ENCODE measurements around the gene DRD3. TPM values are rescaled to one million over a fixed set of nuclear protein-coding genes. Genes with fewer than 3 reads are reported as not detected.
A peak's percentile ranks its signal among the peaks of the same experiment; 100 is the strongest.

The DRD3 gene
- polyA plus RNA-seq, 1 donor, result not detected

- H3K36me3 ChIP-seq (ENCODE audit: control insufficient read depth, insufficient read depth, low read length), result no peaks in the 10 kb centered on the region
- no peak overlapping the region for H3K27ac ChIP-seq (ENCODE audit: low read length)
- no peaks in the 10 kb centered on the region for H3K9me3 ChIP-seq (ENCODE audit: control insufficient read depth, low read depth, low read length)
- peaks cover 2% of the 10 kb centered on the region for H3K27me3 ChIP-seq (ENCODE audit: control insufficient read depth, insufficient read depth, low read length)
- DNase-seq, result no peak
- no peaks in the 10 kb centered on the region for H3K4me1 ChIP-seq (ENCODE audit: control insufficient read depth, insufficient read depth, low read length)
- WGBS (ENCODE audit: insufficient coverage, low lambda C conversion rate), result 83% methylated on average over 1 of the region's 5 CpGs
- no peak overlapping the region for H3K4me3 ChIP-seq (ENCODE audit: low read length)
Measured at GRCh38 chr3:114216186-114216970, 37.5 kb upstream of the DRD3 start.

DNA sequence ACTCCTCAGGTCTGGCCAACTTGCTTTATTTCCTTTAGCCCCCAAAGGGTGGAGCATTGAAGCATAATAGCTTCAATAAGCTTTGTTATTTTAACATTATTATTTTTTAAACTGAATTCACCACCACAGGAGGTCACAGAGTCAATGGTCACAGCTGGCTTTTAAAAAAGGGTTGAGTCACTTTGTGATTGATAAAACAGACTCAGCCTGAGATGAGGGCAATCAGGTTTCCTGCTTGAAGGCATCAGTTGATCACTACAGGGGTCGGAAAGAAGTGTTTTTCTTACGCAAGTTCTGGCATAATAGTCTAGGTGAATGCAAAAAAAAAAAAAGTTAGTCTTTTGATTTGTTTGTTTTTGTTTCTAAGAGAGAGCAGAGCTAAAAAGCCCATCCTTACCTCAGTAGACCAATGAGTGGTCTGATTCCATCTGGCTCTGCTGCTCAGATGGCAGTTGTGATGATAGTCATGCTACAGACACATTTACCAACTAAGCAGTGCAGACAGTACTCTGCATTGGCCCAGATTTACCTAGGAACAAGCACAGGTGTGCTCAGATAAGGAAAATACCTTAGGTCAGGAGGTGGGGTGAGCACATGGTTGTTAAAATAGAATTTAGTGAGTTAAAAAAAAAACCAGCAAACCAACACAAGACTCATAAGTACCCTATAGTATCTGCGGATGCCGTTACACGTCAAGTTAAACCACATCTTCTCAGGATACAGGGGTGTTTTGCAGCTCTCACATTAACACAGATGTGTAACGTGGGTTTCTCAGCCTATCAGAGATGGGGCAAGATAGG lies 35.9 kb upstream of the DRD3 start:
- WGBS (ENCODE audit: insufficient coverage, low lambda C conversion rate), result 59% methylated on average over 5 of the region's 6 CpGs
- Histone ChIP-seq H3K27ac (ENCODE audit: low read length) (no peak overlapping the region), H3K4me3 (ENCODE audit: low read length) (no peak overlapping the region), H3K36me3 (ENCODE audit: control insufficient read depth, insufficient read depth, low read length) (no peaks in the 10 kb centered on the region), H3K27me3 (ENCODE audit: control insufficient read depth, insufficient read depth, low read length) (peaks cover 2% of the 10 kb centered on the region), H3K9me3 (ENCODE audit: control insufficient read depth, low read depth, low read length) (no peaks in the 10 kb centered on the region), H3K4me1 (ENCODE audit: control insufficient read depth, insufficient read depth, low read length) (no peaks in the 10 kb centered on the region)
- no peak for DNase-seq

- no peaks in the 10 kb centered on the region for H3K4me1 ChIP-seq (ENCODE audit: control insufficient read depth, insufficient read depth, low read length)
- no peak overlapping the region for H3K4me3 ChIP-seq (ENCODE audit: low read length)
- 14% methylated on average over 4 of the region's 19 CpGs for WGBS (ENCODE audit: insufficient coverage, low lambda C conversion rate)
- DNase-seq, result peak in 1 of 2 donors; percentile 16
- H3K27me3 ChIP-seq (ENCODE audit: control insufficient read depth, insufficient read depth, low read length), result peaks cover 2% of the 10 kb centered on the region
- no peaks in the 10 kb centered on the region for H3K36me3 ChIP-seq (ENCODE audit: control insufficient read depth, insufficient read depth, low read length)
- no peak overlapping the region for H3K27ac ChIP-seq (ENCODE audit: low read length)
- H3K9me3 ChIP-seq (ENCODE audit: control insufficient read depth, low read depth, low read length), result no peaks in the 10 kb centered on the region
Measured at GRCh38 chr3:114213627-114214541, 35.0 kb upstream of the DRD3 start.

GRCh38 chr3:114213292-114213626 lies 34.4 kb upstream of the DRD3 start:
- H3K4me1 ChIP-seq (ENCODE audit: control insufficient read depth, insufficient read depth, low read length), result no peaks in the 10 kb centered on the region
- H3K27me3 ChIP-seq (ENCODE audit: control insufficient read depth, insufficient read depth, low read length), result peaks cover 2% of the 10 kb centered on the region
- no peak overlapping the region for H3K27ac ChIP-seq (ENCODE audit: low read length)
- no CpG with 5 or more reads among the region's 4 CpGs for WGBS (ENCODE audit: insufficient coverage, low lambda C conversion rate)
- no peaks in the 10 kb centered on the region for H3K36me3 ChIP-seq (ENCODE audit: control insufficient read depth, insufficient read depth, low read length)
- no peak overlapping the region for H3K4me3 ChIP-seq (ENCODE audit: low read length)
- no peaks in the 10 kb centered on the region for H3K9me3 ChIP-seq (ENCODE audit: control insufficient read depth, low read depth, low read length)
- no peak for DNase-seq

DNA sequence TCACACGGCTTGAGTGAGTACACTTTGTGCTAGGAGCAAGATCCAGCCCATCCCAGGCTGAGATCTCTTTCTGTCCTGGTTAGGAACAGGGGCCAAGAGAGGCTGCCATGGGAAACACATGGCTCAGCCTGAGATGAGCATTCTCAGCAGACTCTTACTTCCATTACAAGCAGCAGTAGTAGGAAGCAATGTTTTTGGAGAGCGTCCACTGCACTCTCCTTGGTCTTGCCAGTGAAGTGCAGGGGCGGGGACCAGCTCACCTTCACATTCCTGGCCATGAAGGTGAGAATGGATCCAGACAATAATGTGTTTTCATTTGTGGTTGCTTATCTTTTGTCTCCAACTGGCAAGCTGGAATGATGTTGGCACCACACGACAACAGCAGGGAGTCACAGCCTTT lies 33.8 kb upstream of the DRD3 start:
- no peaks in the 10 kb centered on the region for H3K4me1 ChIP-seq (ENCODE audit: control insufficient read depth, insufficient read depth, low read length)
- DNase-seq, result no peak
- H3K4me3 ChIP-seq (ENCODE audit: low read length), result no peak overlapping the region
- H3K27me3 ChIP-seq (ENCODE audit: control insufficient read depth, insufficient read depth, low read length), result peaks cover 2% of the 10 kb centered on the region
- no peaks in the 10 kb centered on the region for H3K9me3 ChIP-seq (ENCODE audit: control insufficient read depth, low read depth, low read length)
- no peak overlapping the region for H3K27ac ChIP-seq (ENCODE audit: low read length)
- WGBS (ENCODE audit: insufficient coverage, low lambda C conversion rate), result no CpG with 5 or more reads among the region's 4 CpGs
- H3K36me3 ChIP-seq (ENCODE audit: control insufficient read depth, insufficient read depth, low read length), result no peaks in the 10 kb centered on the region

- no peak for DNase-seq
- H3K4me3 ChIP-seq (ENCODE audit: low read length), result no peak overlapping the region
- no peaks in the 10 kb centered on the region for H3K36me3 ChIP-seq (ENCODE audit: control insufficient read depth, insufficient read depth, low read length)
- no peaks in the 10 kb centered on the region for H3K9me3 ChIP-seq (ENCODE audit: control insufficient read depth, low read depth, low read length)
- no peaks in the 10 kb centered on the region for H3K27me3 ChIP-seq (ENCODE audit: control insufficient read depth, insufficient read depth, low read length)
- no CpG with 5 or more reads among the region's 4 CpGs for WGBS (ENCODE audit: insufficient coverage, low lambda C conversion rate)
- H3K4me1 ChIP-seq (ENCODE audit: control insufficient read depth, insufficient read depth, low read length), result no peaks in the 10 kb centered on the region
- H3K27ac ChIP-seq (ENCODE audit: low read length), result no peak overlapping the region
Measured at GRCh38 chr3:114207768-114208167, 28.9 kb upstream of the DRD3 start.

GRCh38 chr3:114206342-114206741 lies 27.5 kb upstream of the DRD3 start:
- Histone ChIP-seq H3K9me3 (ENCODE audit: control insufficient read depth, low read depth, low read length) (no peaks in the 10 kb centered on the region), H3K36me3 (ENCODE audit: control insufficient read depth, insufficient read depth, low read length) (no peaks in the 10 kb centered on the region), H3K27me3 (ENCODE audit: control insufficient read depth, insufficient read depth, low read length) (no peaks in the 10 kb centered on the region), H3K27ac (ENCODE audit: low read length) (no peak overlapping the region), H3K4me1 (ENCODE audit: control insufficient read depth, insufficient read depth, low read length) (no peaks in the 10 kb centered on the region), H3K4me3 (ENCODE audit: low read length) (no peak overlapping the region)
- no CpG with 5 or more reads among the region's 3 CpGs for WGBS (ENCODE audit: insufficient coverage, low lambda C conversion rate)
- DNase-seq, result no peak

DNA sequence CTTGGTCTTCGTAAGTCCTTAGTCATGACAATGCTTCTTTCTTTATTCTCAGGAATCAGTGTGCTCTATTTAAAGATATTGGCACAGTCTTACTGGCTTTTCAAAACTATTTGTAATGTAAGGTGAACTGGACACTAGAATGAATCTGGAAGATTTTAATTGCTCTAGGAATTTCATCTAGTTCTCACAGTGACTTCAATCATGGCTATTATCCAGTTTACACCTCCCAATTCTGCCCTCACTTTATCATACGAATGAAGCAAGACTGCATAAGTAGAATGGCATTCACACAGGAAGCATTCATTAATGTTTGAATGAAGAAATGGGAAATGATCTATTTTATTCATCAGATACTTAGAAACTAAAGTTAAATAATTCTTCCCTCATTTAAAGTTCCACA lies 26.7 kb upstream of the DRD3 start:
- no peak overlapping the region for H3K4me3 ChIP-seq (ENCODE audit: low read length)
- H3K4me1 ChIP-seq (ENCODE audit: control insufficient read depth, insufficient read depth, low read length), result no peaks in the 10 kb centered on the region
- H3K27me3 ChIP-seq (ENCODE audit: control insufficient read depth, insufficient read depth, low read length), result no peaks in the 10 kb centered on the region
- DNase-seq, result no peak
- no peaks in the 10 kb centered on the region for H3K9me3 ChIP-seq (ENCODE audit: control insufficient read depth, low read depth, low read length)
- WGBS (ENCODE audit: insufficient coverage, low lambda C conversion rate), result no CpG with 5 or more reads among the region's 2 CpGs
- no peak overlapping the region for H3K27ac ChIP-seq (ENCODE audit: low read length)
- H3K36me3 ChIP-seq (ENCODE audit: control insufficient read depth, insufficient read depth, low read length), result no peaks in the 10 kb centered on the region

DNA sequence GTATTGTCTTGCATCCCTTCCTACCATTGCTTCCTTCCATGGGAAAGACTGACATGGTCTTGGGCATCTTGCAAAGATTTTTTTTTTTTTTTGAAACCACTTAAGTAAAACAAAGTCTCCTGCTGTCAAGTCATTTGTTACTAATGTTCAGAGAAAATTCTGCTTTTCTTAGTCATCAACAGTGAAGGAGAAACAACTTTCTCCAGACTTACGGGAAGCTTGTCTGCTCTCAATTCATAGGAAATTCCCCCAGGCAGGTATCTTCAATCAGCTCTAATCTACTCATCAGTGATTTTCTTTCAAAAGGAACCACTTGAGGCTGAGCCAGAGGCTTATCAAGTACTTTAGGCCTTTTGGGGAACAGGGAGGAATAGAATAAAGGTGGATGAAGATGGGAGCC lies 15.9 kb upstream of the DRD3 start:
- no peaks in the 10 kb centered on the region for H3K36me3 ChIP-seq (ENCODE audit: control insufficient read depth, insufficient read depth, low read length)
- no peak for DNase-seq
- no peaks in the 10 kb centered on the region for H3K9me3 ChIP-seq (ENCODE audit: control insufficient read depth, low read depth, low read length)
- no peak overlapping the region for H3K27ac ChIP-seq (ENCODE audit: low read length)
- H3K4me1 ChIP-seq (ENCODE audit: control insufficient read depth, insufficient read depth, low read length), result no peaks in the 10 kb centered on the region
- H3K27me3 ChIP-seq (ENCODE audit: control insufficient read depth, insufficient read depth, low read length), result no peaks in the 10 kb centered on the region
- WGBS (ENCODE audit: insufficient coverage, low lambda C conversion rate), result no CpG with 5 or more reads among the region's 1 CpG
- H3K4me3 ChIP-seq (ENCODE audit: low read length), result no peak overlapping the region

GRCh38 chr3:114192136-114192535 lies 13.3 kb upstream of the DRD3 start:
- Histone ChIP-seq H3K9me3 (ENCODE audit: control insufficient read depth, low read depth, low read length) (no peaks in the 10 kb centered on the region), H3K27ac (ENCODE audit: low read length) (no peak overlapping the region), H3K27me3 (ENCODE audit: control insufficient read depth, insufficient read depth, low read length) (no peaks in the 10 kb centered on the region), H3K4me3 (ENCODE audit: low read length) (no peak overlapping the region), H3K4me1 (ENCODE audit: control insufficient read depth, insufficient read depth, low read length) (no peaks in the 10 kb centered on the region), H3K36me3 (ENCODE audit: control insufficient read depth, insufficient read depth, low read length) (no peaks in the 10 kb centered on the region)
- DNase-seq, result no peak
